A673 (cell line): Measurements from ENCODE around the gene KYAT1. TPM values are rescaled to one million over a fixed set of nuclear protein-coding genes. Genes with fewer than 3 reads are reported as not detected.

Source experiments
- BruUV-seq: library from RNA; stranded (reverse); fragments of 400-500 nt; replicated peaks from 2 replicates; lab custom pipeline; 2021; lab: Mats Ljungman, UMichigan
- CTCF ChIA-PET: fragments of 300-600 bp; sonication (Branson Sonifier 250); formaldehyde crosslinking; loops from one replicate; lab custom pipeline; 2022; ENCODE audit warnings: antibody characterized with exemption; lab: Charles Lee
- POLR2A ChIA-PET: fragments of 300-600 bp; sonication (Branson Sonifier 250); formaldehyde crosslinking; loops from one replicate; lab custom pipeline; 2022; ENCODE audit warnings: antibody characterized with exemption; ENCODE audit not compliant: low non-redundant PET; lab: Charles Lee
- DNase-seq: peaks from one replicate; pipeline ENCODE4 v3.0.0-alpha.2; 2015; ENCODE audit warnings: low spot score
- H3K27ac ChIP-seq: fragments of 200-600 bp; sonication (generic); 2 replicates; pipeline ENCODE4 v1.5.1; 2016; ENCODE audit warnings: mixed run types, low read depth, mild to moderate bottlenecking, mixed read lengths, antibody characterized with exemption, low read length; ENCODE audit not compliant: poor library complexity, severe bottlenecking
- H3K27me3 ChIP-seq: fragments of 200-600 bp; sonication (generic); replicated peaks from 2 replicates; pipeline ENCODE4 v1.6.1; 2017; ENCODE audit warnings: mixed run types, low read depth, mild to moderate bottlenecking, mixed read lengths, antibody characterized with exemption, low read length; ENCODE audit not compliant: insufficient read depth, poor library complexity
- H3K36me3 ChIP-seq: fragments of 200-600 bp; sonication (generic); 2 replicates; pipeline ENCODE4 v1.6.1; 2016; ENCODE audit warnings: mixed run types, mild to moderate bottlenecking, mixed read lengths, antibody characterized with exemption, low read length; ENCODE audit not compliant: insufficient read depth, poor library complexity, severe bottlenecking
- H3K4me1 ChIP-seq: fragments of 200-600 bp; sonication (generic); 2 replicates; pipeline ENCODE4 v1.6.1; 2017; ENCODE audit warnings: mixed run types, mild to moderate bottlenecking, mixed read lengths, antibody characterized with exemption, low read length; ENCODE audit not compliant: insufficient read depth, poor library complexity, severe bottlenecking
- H3K4me3 ChIP-seq: fragments of 200-600 bp; sonication (generic); 2 replicates; pipeline ENCODE4 v1.5.1; 2016; ENCODE audit warnings: low read depth, mixed run types, mild to moderate bottlenecking, mixed read lengths, low read length; ENCODE audit not compliant: poor library complexity, severe bottlenecking
- H3K9me3 ChIP-seq: fragments of 200-600 bp; sonication (generic); 2 replicates; pipeline ENCODE4 v1.6.1; 2016; ENCODE audit warnings: mixed run types, low read depth, mild to moderate bottlenecking, mixed read lengths, antibody characterized with exemption, low read length; ENCODE audit not compliant: poor library complexity, severe bottlenecking
- CTCF ChIP-seq: fragments of 300-800, 200-600 bp; sonication (generic); conservative IDR thresholded peaks from 2 replicates; pipeline ENCODE4 v1.5.1; 2017; ENCODE audit warnings: low read depth, mild to moderate bottlenecking, antibody characterized with exemption, low read length, moderate library complexity, mixed read lengths
- EZH2 ChIP-seq: fragments of 200-600 bp; sonication (generic); IDR thresholded peaks from 2 replicates; pipeline ENCODE4 v1.6.1; 2017; ENCODE audit warnings: borderline replicate concordance, low read depth, mild to moderate bottlenecking, mixed read lengths, antibody characterized with exemption, low read length; ENCODE audit not compliant: poor library complexity, severe bottlenecking
- intact Hi-C: fragments of 100-400 bp; cut with micrococcal nuclease; formaldehyde crosslinking; loops from one replicate; pipeline ENCODE4 v1.10.0; 2022; ENCODE audit not compliant: unreplicated experiment
- total RNA-seq: library from RNA; stranded (reverse); gene quantifications from 2 replicates; pipeline ENCODE4 v1.2.3, GENCODE V29; 2021

The KYAT1 gene
- total RNA-seq, 1 experiment from 2014 or later = 17.9 TPM

- no TSS peak for BruUV-seq
- TF ChIP-seq CTCF (no peak), EZH2 (no peak)
- Histone ChIP-seq H3K27ac (peak overlapping the region; percentile 89), H3K4me3 (peak overlapping the region; percentile 47), H3K36me3 (peaks cover 6% of the 10 kb centered on the region), H3K9me3 (no peaks in the 10 kb centered on the region), H3K27me3 (no peaks in the 10 kb centered on the region), H3K4me1 (peaks cover 33% of the 10 kb centered on the region)
- DNase-seq = peak; percentile 82
- intact Hi-C loops = loop anchor here (5.0 kb wide), 1 partner anchor 40 kb away; the partner anchor contains the start of genes KYAT1 and LRRC8A
- CTCF ChIA-PET = interaction anchor here (0.7 to 1.0 kb wide), 2 partner anchors 28 to 70 kb away, joined by 3 to 5 read pairs; no protein-coding TSS in a partner anchor
- POLR2A ChIA-PET = no interaction called here
These were observed 40.4 kb upstream of the KYAT1 start for GRCh38 chr9:128921881-128922763.

- ChIA-PET POLR2A (no interaction called here), CTCF (no interaction called here)
- H3K27me3 ChIP-seq = no peaks in the 10 kb centered on the region
- H3K36me3 ChIP-seq = peaks cover 19% of the 10 kb centered on the region
- peak; percentile 72 for DNase-seq
- H3K4me1 ChIP-seq = peaks cover 33% of the 10 kb centered on the region
- no peaks in the 10 kb centered on the region for H3K9me3 ChIP-seq
- peak within 1 kb of the TSS; percentile 89 for H3K27ac ChIP-seq
- peak within 1 kb of the TSS; percentile 47 for H3K4me3 ChIP-seq
- intact Hi-C loops = loop anchor here (5.0 kb wide), 1 partner anchor 38 kb away; the partner anchor contains the start of genes KYAT1 and LRRC8A
- TF ChIP-seq EZH2 = no peak
- no peak for TF ChIP-seq CTCF
- no TSS peak for BruUV-seq
These were observed 38.8 kb upstream of the KYAT1 start, which contains the start of gene PHYHD1 for GRCh38 chr9:128920381-128921058. Gene PHYHD1 (plus strand): TSS chr9:128920982. CDS start chr9:128922324, 1,342 bp downstream.

GRCh38 chr9:128919402-128920089 is 37.8 kb upstream of the KYAT1 start:
- Histone ChIP-seq H3K36me3 (peaks cover 19% of the 10 kb centered on the region), H3K9me3 (no peaks in the 10 kb centered on the region), H3K4me1 (peaks cover 33% of the 10 kb centered on the region), H3K4me3 (no peak overlapping the region), H3K27me3 (no peaks in the 10 kb centered on the region), H3K27ac (peak overlapping the region; percentile 27)
- TF ChIP-seq CTCF = no peak
- no peak for TF ChIP-seq EZH2
- no peak for DNase-seq
- POLR2A ChIA-PET = no interaction called here
- CTCF ChIA-PET = no interaction called here
- intact Hi-C loops = loop anchor here (5.0 kb wide), 1 partner anchor 37 kb away; the partner anchor contains the start of genes KYAT1 and LRRC8A
- no TSS peak for BruUV-seq
